KG1 (cell line): Measurements from ENCODE around the gene SPDYE4.

Experiments used
- DNase-seq: peaks from one replicate; lab custom pipeline; 2025; lab: John Stamatoyannopoulos, UW

The SPDYE4 gene

GRCh38 chr17:8741366-8741765 lies 17.0 kb downstream of the SPDYE4 start:
- DNase-seq = no peak

- no peak for DNase-seq
Measured at GRCh38 chr17:8740486-8740885, 17.9 kb downstream of the SPDYE4 start.

- DNase-seq = no peak
Measured at GRCh38 chr17:8739097-8739496, 19.2 kb downstream of the SPDYE4 start.

GRCh38 chr17:8736796-8737195 lies 21.6 kb downstream of the SPDYE4 start:
- no peak for DNase-seq

GRCh38 chr17:8736362-8736761 lies 22.0 kb downstream of the SPDYE4 start:
- no peak for DNase-seq

GRCh38 chr17:8735336-8735939 lies 22.9 kb downstream of the SPDYE4 start:
- no peak for DNase-seq

- no peak for DNase-seq
Measured at GRCh38 chr17:8734876-8735275, 23.5 kb downstream of the SPDYE4 start.

GRCh38 chr17:8732406-8733085 lies 25.8 kb downstream of the SPDYE4 start:
- DNase-seq = no peak

GRCh38 chr17:8729860-8730259 lies 28.5 kb downstream of the SPDYE4 start:
- DNase-seq = no peak

GRCh38 chr17:8729421-8729820 lies 28.9 kb downstream of the SPDYE4 start:
- no peak for DNase-seq

- DNase-seq = no peak
Measured at GRCh38 chr17:8728971-8729370, 29.4 kb downstream of the SPDYE4 start.

- no peak for DNase-seq
Measured at GRCh38 chr17:8728251-8728938, 30.0 kb downstream of the SPDYE4 start.

- DNase-seq = no peak
Measured at GRCh38 chr17:8726941-8727555, 31.3 kb downstream of the SPDYE4 start.

GRCh38 chr17:8725881-8726876 lies 32.2 kb downstream of the SPDYE4 start:
- DNase-seq = no peak

GRCh38 chr17:8724451-8724850 lies 33.9 kb downstream of the SPDYE4 start:
- DNase-seq = no peak

- DNase-seq = no peak
Measured at GRCh38 chr17:8720596-8720995, 37.8 kb downstream of the SPDYE4 start.

GRCh38 chr17:8719291-8720246 lies 38.8 kb downstream of the SPDYE4 start:
- no peak for DNase-seq

- no peak for DNase-seq
Measured at GRCh38 chr17:8718001-8718563, 40.3 kb downstream of the SPDYE4 start.

GRCh38 chr17:8713878-8714277 lies 44.5 kb downstream of the SPDYE4 start:
- DNase-seq = no peak

- no peak for DNase-seq
Measured at GRCh38 chr17:8713315-8713714, 45.0 kb downstream of the SPDYE4 start.
